ENCODE data around the gene EFHC1.

- no peak for TF ChIP-seq CTCF (IDR thresholded peaks at IDR 0.05)
- no peak for TF ChIP-seq POLR2A (IDR thresholded peaks at IDR 0.05)
- no peak for TF ChIP-seq EP300 (IDR thresholded peaks at IDR 0.05)
- TF ChIP-seq POLR2AphosphoS5 (IDR thresholded peaks at IDR 0.05), result no peak
Measured at GRCh38 chr6:52423971-52424381, 3.8 kb downstream of the EFHC1 start.
